ENCODE measurements around the gene EEF1E1. TPM values are rescaled to one million over a fixed set of nuclear protein-coding genes. Genes with fewer than 3 reads are reported as not detected.

EEF1E1 gene
- total and polyA plus RNA-seq, 2 donors (not counting 1 experiment from before 2014, with no cell fraction given), result 38.1 to 50.7 TPM

- H4K20me1 ChIP-seq (ENCODE audit: control insufficient read depth, extremely low read depth, insufficient read depth, low read length), result no peaks in the 10 kb centered on the region
- no peak overlapping the region for H3K4me3 ChIP-seq (replicated peaks in 1 of 4; ENCODE audit: control extremely low read depth in 1 of 4, insufficient read depth in 1 of 4, low read depth in 3 of 4, low read length in 4 of 4)
- H3K27me3 ChIP-seq (ENCODE audit: control insufficient read depth, insufficient read depth, low read length), result no peaks in the 10 kb centered on the region
- peaks cover 24% of the 10 kb centered on the region for H3K4me1 ChIP-seq (ENCODE audit: control insufficient read depth, extremely low read depth, insufficient read depth, low read length)
- H3K27ac ChIP-seq (ENCODE audit: insufficient read depth, low read length), result no peak overlapping the region
- TF ChIP-seq EZH2 (IDR thresholded peaks at IDR 0.05; ENCODE audit: low read length, missing control alignments) (no peak), CTCF (conservative IDR thresholded peaks at IDR 0.05 in 1 of 2, IDR thresholded peaks at IDR 0.05 in 1 of 2; ENCODE audit: low read depth in 1 of 2, low read length in 2 of 2) (no peak)
- no peaks in the 10 kb centered on the region for H3K79me2 ChIP-seq (ENCODE audit: control insufficient read depth, insufficient read depth, low read length)
- H3K9me3 ChIP-seq (ENCODE audit: control insufficient read depth, insufficient read depth, low read depth, low read length), result no peaks in the 10 kb centered on the region
- peak overlapping the region; percentile 7 for H3K4me2 ChIP-seq (ENCODE audit: extremely low read depth, insufficient read depth, low read length)
- H3K36me3 ChIP-seq (ENCODE audit: control insufficient read depth, insufficient read depth, low read length), result no peaks in the 10 kb centered on the region
- peak; percentile 69 to 82 for DNase-seq (ENCODE audit: low read depth in 2 of 2)
- no peak overlapping the region for H3K9ac ChIP-seq (ENCODE audit: insufficient read depth, low read length)
- no peak overlapping the region for H2AFZ ChIP-seq (ENCODE audit: low read length)
Measured at GRCh38 chr6:8080362-8081151, 21.8 kb downstream of the EEF1E1 start.

GRCh38 chr6:8079126-8079525 is 23.2 kb downstream of the EEF1E1 start:
- Histone ChIP-seq H4K20me1 (ENCODE audit: control insufficient read depth, extremely low read depth, insufficient read depth, low read length) (no peaks in the 10 kb centered on the region), H3K4me1 (ENCODE audit: control insufficient read depth, extremely low read depth, insufficient read depth, low read length) (peaks cover 16% of the 10 kb centered on the region)
- TF ChIP-seq EZH2 (IDR thresholded peaks at IDR 0.05; ENCODE audit: low read length, missing control alignments) (no peak), CTCF (conservative IDR thresholded peaks at IDR 0.05 in 1 of 2, IDR thresholded peaks at IDR 0.05 in 1 of 2; ENCODE audit: low read depth in 1 of 2, low read length in 2 of 2) (no peak)

GRCh38 chr6:8077991-8078390 is 24.4 kb downstream of the EEF1E1 start:
- Histone ChIP-seq H3K9ac (ENCODE audit: insufficient read depth, low read length) (no peak overlapping the region), H3K4me3 (replicated peaks in 1 of 4; ENCODE audit: control extremely low read depth in 1 of 4, insufficient read depth in 1 of 4, low read depth in 3 of 4, low read length in 4 of 4) (no peak overlapping the region), H3K36me3 (ENCODE audit: control insufficient read depth, insufficient read depth, low read length) (no peaks in the 10 kb centered on the region), H3K27ac (ENCODE audit: insufficient read depth, low read length) (no peak overlapping the region), H3K79me2 (ENCODE audit: control insufficient read depth, insufficient read depth, low read length) (no peaks in the 10 kb centered on the region), H3K4me1 (ENCODE audit: control insufficient read depth, extremely low read depth, insufficient read depth, low read length) (peaks cover 8% of the 10 kb centered on the region), H2AFZ (ENCODE audit: low read length) (no peak overlapping the region), H3K9me3 (ENCODE audit: control insufficient read depth, insufficient read depth, low read depth, low read length) (no peaks in the 10 kb centered on the region), H3K4me2 (ENCODE audit: extremely low read depth, insufficient read depth, low read length) (no peak overlapping the region), H3K27me3 (ENCODE audit: control insufficient read depth, insufficient read depth, low read length) (no peaks in the 10 kb centered on the region), H4K20me1 (ENCODE audit: control insufficient read depth, extremely low read depth, insufficient read depth, low read length) (no peaks in the 10 kb centered on the region)
- no peak for TF ChIP-seq EZH2 (IDR thresholded peaks at IDR 0.05; ENCODE audit: low read length, missing control alignments)
- no peak for TF ChIP-seq CTCF (conservative IDR thresholded peaks at IDR 0.05 in 1 of 2, IDR thresholded peaks at IDR 0.05 in 1 of 2; ENCODE audit: low read depth in 1 of 2, low read length in 2 of 2)
- no peak for DNase-seq (ENCODE audit: low read depth in 2 of 2)

More at GRCh38 chr6:8079126-8079525, 23.2 kb downstream of the EEF1E1 start:
- no peak overlapping the region for H3K4me2 ChIP-seq (ENCODE audit: extremely low read depth, insufficient read depth, low read length)
- H3K27ac ChIP-seq (ENCODE audit: insufficient read depth, low read length), result no peak overlapping the region
- no peak for DNase-seq (ENCODE audit: low read depth in 2 of 2)
- H3K9ac ChIP-seq (ENCODE audit: insufficient read depth, low read length), result no peak overlapping the region
- no peak overlapping the region for H3K4me3 ChIP-seq (replicated peaks in 1 of 4; ENCODE audit: control extremely low read depth in 1 of 4, insufficient read depth in 1 of 4, low read depth in 3 of 4, low read length in 4 of 4)
- no peak overlapping the region for H2AFZ ChIP-seq (ENCODE audit: low read length)
- no peaks in the 10 kb centered on the region for H3K79me2 ChIP-seq (ENCODE audit: control insufficient read depth, insufficient read depth, low read length)
- no peaks in the 10 kb centered on the region for H3K9me3 ChIP-seq (ENCODE audit: control insufficient read depth, insufficient read depth, low read depth, low read length)
- no peaks in the 10 kb centered on the region for H3K27me3 ChIP-seq (ENCODE audit: control insufficient read depth, insufficient read depth, low read length)
- no peaks in the 10 kb centered on the region for H3K36me3 ChIP-seq (ENCODE audit: control insufficient read depth, insufficient read depth, low read length)

Data from fibroblast of lung (primary cell).